MCF 10A (cell line): ENCODE measurements around the gene LHFPL2. TPM values are rescaled to one million over a fixed set of nuclear protein-coding genes. Genes with fewer than 3 reads are reported as not detected.

Experiments
- BruUV-seq: library from RNA; stranded (reverse); fragments of 400-500 nt; replicated peaks from 2 replicates; lab custom pipeline; 2021; lab: Mats Ljungman, UMichigan
- CTCF ChIA-PET: fragments of 300-600 bp; sonication (Branson Sonifier 250); formaldehyde crosslinking; extraction: SDS; loops from one replicate; lab custom pipeline; 2021; ENCODE audit warnings: antibody characterized with exemption, inconsistent platforms; lab: Yijun Ruan, JAX
- POLR2A ChIA-PET: fragments of 300-600, 350-650 bp; sonication (Branson Sonifier 250); formaldehyde crosslinking; extraction: SDS; loops from one replicate; lab custom pipeline; 2020; ENCODE audit warnings: antibody characterized with exemption, inconsistent platforms; lab: Yijun Ruan, JAX
- DNase-seq: peaks from one replicate; pipeline ENCODE4 v3.0.0-alpha.2; 2018; ENCODE audit not compliant: unreplicated experiment
- H3K27ac Mint-ChIP-seq: one replicate; pipeline ENCODE4 v1.8.0; 2022; ENCODE audit warnings: mild to moderate bottlenecking, low read depth, mixed read lengths; ENCODE audit not compliant: unreplicated experiment
- H3K27me3 Mint-ChIP-seq: one replicate; pipeline ENCODE4 v1.8.0; 2022; ENCODE audit warnings: mixed read lengths; ENCODE audit not compliant: insufficient read depth, unreplicated experiment
- H3K36me3 Mint-ChIP-seq: one replicate; pipeline ENCODE4 v1.8.0; 2022; ENCODE audit warnings: mild to moderate bottlenecking, moderate library complexity, mixed read lengths; ENCODE audit not compliant: insufficient read depth, unreplicated experiment
- H3K4me1 Mint-ChIP-seq: one replicate; pipeline ENCODE4 v1.8.0; 2022; ENCODE audit warnings: mixed read lengths; ENCODE audit not compliant: insufficient read depth, unreplicated experiment
- H3K4me3 Mint-ChIP-seq: one replicate; pipeline ENCODE4 v1.8.0; 2022; ENCODE audit warnings: mild to moderate bottlenecking, moderate library complexity, mixed read lengths; ENCODE audit not compliant: unreplicated experiment
- H3K9me3 Mint-ChIP-seq: one replicate; pipeline ENCODE4 v1.8.0; 2022; ENCODE audit warnings: mixed read lengths; ENCODE audit not compliant: unreplicated experiment
- CTCF ChIP-seq: fragments of 200-600 bp; IDR thresholded peaks from one replicate; pipeline ENCODE4 v1.8.0; 2022; ENCODE audit warnings: antibody characterized with exemption, mild to moderate bottlenecking; ENCODE audit not compliant: unreplicated experiment
- intact Hi-C: fragments of 100-400 bp; cut with micrococcal nuclease; formaldehyde crosslinking; loops from 2 replicates; pipeline ENCODE4 v1.14.1; 2022
- total RNA-seq: library from RNA; stranded (reverse); gene quantifications from 2 replicates; pipeline ENCODE4 v1.2.3, GENCODE V29; 2022

Gene LHFPL2
- total RNA-seq, 1 experiment from 2014 or later, result 45.9 TPM

- Mint-ChIP-seq H3K27me3 (no peaks in the 10 kb centered on the region), H3K36me3 (peaks cover 24% of the 10 kb centered on the region), H3K27ac (peak overlapping the region; percentile 73), H3K9me3 (no peaks in the 10 kb centered on the region), H3K4me1 (peaks cover 53% of the 10 kb centered on the region), H3K4me3 (no peak overlapping the region)
- no TSS peak for BruUV-seq
- no peak for DNase-seq
- intact Hi-C loops, result no loop called here
- ChIA-PET POLR2A (interaction anchor here (1.0 to 1.5 kb wide), 2 partner anchors 68 to 122 kb away, joined by 3 read pairs; no protein-coding TSS in a partner anchor), CTCF (interaction anchor here (0.6 to 1.5 kb wide), 4 partner anchors 48 to 122 kb away, joined by 3 to 6 read pairs (median 4); no protein-coding TSS in a partner anchor)
- no peak for TF ChIP-seq CTCF
Measured at GRCh38 chr5:78594021-78594420, 54.6 kb downstream of the LHFPL2 start.

- no peak overlapping the region for H3K4me3 Mint-ChIP-seq
- ChIA-PET CTCF (interaction anchor here (1.1 to 1.4 kb wide), 2 partner anchors 48 to 88 kb away, joined by 3 to 4 read pairs; no protein-coding TSS in a partner anchor), POLR2A (interaction anchor here (0.7 kb wide), 1 partner anchor 66 kb away, joined by 3 read pairs; no protein-coding TSS in a partner anchor)
- no TSS peak for BruUV-seq
- H3K9me3 Mint-ChIP-seq, result no peaks in the 10 kb centered on the region
- H3K36me3 Mint-ChIP-seq, result peaks cover 20% of the 10 kb centered on the region
- H3K4me1 Mint-ChIP-seq, result peaks cover 52% of the 10 kb centered on the region
- intact Hi-C loops, result no loop called here
- TF ChIP-seq CTCF, result no peak
- H3K27me3 Mint-ChIP-seq, result no peaks in the 10 kb centered on the region
- DNase-seq, result no peak
- no peak overlapping the region for H3K27ac Mint-ChIP-seq
Measured at GRCh38 chr5:78593465-78593864, 55.1 kb downstream of the LHFPL2 start.

GRCh38 chr5:78592735-78593386 is 55.7 kb downstream of the LHFPL2 start:
- H3K4me3 Mint-ChIP-seq, result no peak overlapping the region
- ChIA-PET CTCF (interaction anchor here (0.5 to 0.7 kb wide), 2 partner anchors 134 to 234 kb away, joined by 3 to 7 read pairs; no protein-coding TSS in a partner anchor), POLR2A (interaction anchor here (0.7 kb wide), 2 partner anchors 66 to 1774 kb away, joined by 3 read pairs; partner anchors contain the start of gene F2RL1)
- intact Hi-C loops, result no loop called here
- H3K36me3 Mint-ChIP-seq, result peaks cover 20% of the 10 kb centered on the region
- no peaks in the 10 kb centered on the region for H3K9me3 Mint-ChIP-seq
- H3K27ac Mint-ChIP-seq, result no peak overlapping the region
- BruUV-seq, result no TSS peak
- H3K4me1 Mint-ChIP-seq, result peaks cover 47% of the 10 kb centered on the region
- DNase-seq, result no peak
- TF ChIP-seq CTCF, result no peak
- H3K27me3 Mint-ChIP-seq, result no peaks in the 10 kb centered on the region

GRCh38 chr5:78591972-78592700 is 56.4 kb downstream of the LHFPL2 start:
- CTCF ChIA-PET, result interaction anchor here (0.5 to 0.7 kb wide), 2 partner anchors 134 to 233 kb away, joined by 3 to 7 read pairs; no protein-coding TSS in a partner anchor

More at GRCh38 chr5:78591972-78592700, 56.4 kb downstream of the LHFPL2 start:
- peaks cover 45% of the 10 kb centered on the region for H3K4me1 Mint-ChIP-seq
- no TSS peak for BruUV-seq
- no peak for TF ChIP-seq CTCF
- DNase-seq, result no peak
- H3K4me3 Mint-ChIP-seq, result no peak overlapping the region
- H3K27me3 Mint-ChIP-seq, result no peaks in the 10 kb centered on the region
- intact Hi-C loops, result no loop called here
- peak overlapping the region; percentile 2 for H3K27ac Mint-ChIP-seq
- H3K36me3 Mint-ChIP-seq, result peaks cover 20% of the 10 kb centered on the region
- POLR2A ChIA-PET, result interaction anchor here (0.6 to 0.8 kb wide), 3 partner anchors 20 to 1773 kb away, joined by 3 read pairs; partner anchors contain the start of gene F2RL1
- no peaks in the 10 kb centered on the region for H3K9me3 Mint-ChIP-seq
